Lower lobe of right lung (tissue), 2 donors: ENCODE measurements around the gene PATL1. TPM values are rescaled to one million over a fixed set of nuclear protein-coding genes. Genes with fewer than 3 reads are reported as not detected.
"Not testable (repeated sequence)": the region's sequence is repeated elsewhere in the genome, so short reads cannot be mapped to it uniquely, and the experiment has no call there.

Experiments
- ATAC-seq, 2 donors: fragments of 200-7000 bp; cut with Tn5 transposase; one replicate each; pipeline ENCODE4 v1.9.1; 2020 to 2022; ENCODE audit warnings: mild to moderate bottlenecking in 2 of 2, moderate library complexity in 2 of 2
- DNase-seq: peaks from one replicate; pipeline ENCODE4 v3.0.0-alpha.2; 2020
- H3K27ac ChIP-seq: fragments of 200-600 bp; one replicate; pipeline ENCODE4 v1.8.0; 2022
- H3K27me3 ChIP-seq: fragments of 200-600 bp; one replicate; pipeline ENCODE4 v1.8.0; 2022; ENCODE audit warnings: low read depth
- H3K36me3 ChIP-seq: fragments of 200-600 bp; one replicate; pipeline ENCODE4 v1.8.0; 2022; ENCODE audit warnings: mild to moderate bottlenecking
- H3K4me1 ChIP-seq: fragments of 200-600 bp; one replicate; pipeline ENCODE4 v1.8.0; 2022
- H3K4me3 ChIP-seq: fragments of 200-600 bp; one replicate; pipeline ENCODE4 v1.8.0; 2022; ENCODE audit warnings: mild to moderate bottlenecking
- H3K9me3 ChIP-seq: fragments of 200-600 bp; one replicate; pipeline ENCODE4 v1.8.0; 2022
- CTCF ChIP-seq: fragments of 200-600 bp; IDR thresholded peaks from one replicate; pipeline ENCODE4 v1.8.0; 2022; ENCODE audit warnings: antibody characterized with exemption, mild to moderate bottlenecking
- intact Hi-C: fragments of 100-400 bp; cut with DNase I; formaldehyde crosslinking; loops from one replicate; pipeline ENCODE4 v1.11.0; 2022
- total RNA-seq: library from RNA; stranded (reverse); fragmentation: NEBNext Ultra II Directional; extraction: Animal tissue kit (Norgen Biotek cat#: 25700); gene quantifications from one replicate; pipeline ENCODE4 v1.2.1, GENCODE V29; 2021
- donor health status: DM: no; HTN: yes; CAD: no; lungs with severe emphysema.

Gene PATL1
- total RNA-seq, 1 donor from 2014 or later = 38.2 TPM

DNA sequence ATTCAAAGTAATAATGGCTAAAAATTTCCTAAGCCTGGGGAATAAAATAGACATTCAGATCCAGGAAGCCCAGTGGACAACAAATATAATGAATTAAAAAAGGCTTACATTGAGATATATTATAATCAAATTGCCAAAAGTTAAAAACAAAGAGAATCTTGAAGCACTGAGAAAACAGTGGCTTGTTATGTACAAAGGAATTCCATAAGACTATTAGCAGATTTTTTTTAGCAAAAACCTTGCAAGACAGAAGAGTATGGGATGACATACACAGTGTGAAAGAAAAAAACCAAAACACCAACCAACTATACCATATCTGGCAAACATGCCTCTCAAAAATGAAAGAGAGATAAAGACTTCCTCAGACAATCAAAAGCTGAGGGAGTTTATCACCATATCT is 24.1 kb upstream of the PATL1 start:
- no peak for TF ChIP-seq CTCF
- ATAC-seq (no peak), DNase-seq (no peak)
- Histone ChIP-seq H3K27me3 (no peaks in the 10 kb centered on the region), H3K4me3 (no peak overlapping the region), H3K4me1 (no peaks in the 10 kb centered on the region), H3K36me3 (no peaks in the 10 kb centered on the region), H3K9me3 (peaks cover 11% of the 10 kb centered on the region), H3K27ac (no peak overlapping the region)
- intact Hi-C loops = no loop called here

DNA sequence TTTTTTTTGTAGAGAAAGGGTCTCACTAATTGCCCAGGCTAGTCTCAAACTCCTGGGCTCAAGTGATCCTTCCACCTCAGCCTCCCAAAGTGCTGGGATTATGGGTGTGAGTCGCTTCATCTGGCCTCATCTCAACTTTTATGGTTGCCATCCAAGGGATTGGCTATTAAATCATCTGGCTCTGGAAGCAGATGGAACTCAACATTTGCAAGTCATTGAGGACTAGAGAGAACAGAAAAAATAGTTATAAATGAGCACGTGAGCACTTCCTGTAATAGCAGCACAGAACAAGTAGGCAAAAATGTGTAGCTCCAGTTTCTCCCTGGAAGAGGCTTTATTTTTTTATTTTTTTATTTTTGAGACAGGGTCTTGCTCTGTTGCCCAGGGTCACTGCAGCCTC is 22.3 kb upstream of the PATL1 start:
- DNase-seq = no peak
- Histone ChIP-seq H3K27ac (no peak overlapping the region), H3K4me1 (no peaks in the 10 kb centered on the region), H3K4me3 (no peak overlapping the region), H3K36me3 (no peaks in the 10 kb centered on the region), H3K27me3 (no peaks in the 10 kb centered on the region), H3K9me3 (peaks cover 11% of the 10 kb centered on the region)
- intact Hi-C loops = no loop called here
- no peak for ATAC-seq
- TF ChIP-seq CTCF = no peak

DNA sequence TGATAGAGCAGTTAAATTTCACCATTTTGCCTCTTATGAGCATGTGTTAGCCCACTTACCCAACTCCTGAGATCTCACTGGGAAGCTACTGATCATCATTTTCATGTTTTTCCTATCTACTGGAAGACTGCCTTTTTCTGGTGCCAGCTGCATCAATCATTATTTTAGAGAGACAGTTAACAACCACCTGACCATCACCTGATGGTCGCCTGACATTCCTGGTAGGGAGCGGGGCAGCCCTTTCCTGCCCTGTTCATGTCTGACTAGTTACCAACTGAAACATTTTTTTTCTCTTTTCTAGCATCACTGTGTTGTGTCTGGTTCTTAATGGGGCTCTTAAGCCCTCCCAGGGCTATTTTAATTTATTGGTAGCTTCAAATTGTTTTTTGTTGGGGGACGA is 20.2 kb upstream of the PATL1 start:
- intact Hi-C loops = no loop called here
- no peak overlapping the region for H3K4me3 ChIP-seq
- H3K4me1 ChIP-seq = no peaks in the 10 kb centered on the region
- H3K36me3 ChIP-seq = no peaks in the 10 kb centered on the region
- H3K9me3 ChIP-seq = peaks cover 11% of the 10 kb centered on the region
- ATAC-seq = no peak
- no peak for DNase-seq
- H3K27me3 ChIP-seq = no peaks in the 10 kb centered on the region
- no peak for TF ChIP-seq CTCF
- no peak overlapping the region for H3K27ac ChIP-seq

- DNase-seq, H3K27me3 ChIP-seq, ATAC-seq, H3K4me1 ChIP-seq, H3K4me3 ChIP-seq, intact Hi-C loops, H3K27ac ChIP-seq, H3K36me3 ChIP-seq, H3K9me3 ChIP-seq: not testable (repeated sequence)
Measured at GRCh38 chr11:59681260-59681725, 12.5 kb upstream of the PATL1 start.

GRCh38 chr11:59680287-59681154 is 11.7 kb upstream of the PATL1 start:
- DNase-seq = peak; percentile 63

More at GRCh38 chr11:59680287-59681154, 11.7 kb upstream of the PATL1 start:
- TF ChIP-seq CTCF = peak; percentile 73
- no peaks in the 10 kb centered on the region for H3K27me3 ChIP-seq
- H3K4me3 ChIP-seq = no peak overlapping the region
- no peaks in the 10 kb centered on the region for H3K9me3 ChIP-seq
- H3K4me1 ChIP-seq = no peaks in the 10 kb centered on the region
- no peaks in the 10 kb centered on the region for H3K36me3 ChIP-seq
- H3K27ac ChIP-seq = no peak overlapping the region
- intact Hi-C loops = no loop called here
- peak; percentile 94 to 97 for ATAC-seq
